GM19193 (cell line): ENCODE results near the gene ZNF835.

Source experiments
- POLR2A ChIP-seq: IDR thresholded peaks from 4 replicates; pipeline ENCODE4 v1.6.1; 2011; ENCODE audit not compliant: insufficient read depth, insufficient read length; ENCODE audit errors: extremely low read depth

The ZNF835 gene

DNA sequence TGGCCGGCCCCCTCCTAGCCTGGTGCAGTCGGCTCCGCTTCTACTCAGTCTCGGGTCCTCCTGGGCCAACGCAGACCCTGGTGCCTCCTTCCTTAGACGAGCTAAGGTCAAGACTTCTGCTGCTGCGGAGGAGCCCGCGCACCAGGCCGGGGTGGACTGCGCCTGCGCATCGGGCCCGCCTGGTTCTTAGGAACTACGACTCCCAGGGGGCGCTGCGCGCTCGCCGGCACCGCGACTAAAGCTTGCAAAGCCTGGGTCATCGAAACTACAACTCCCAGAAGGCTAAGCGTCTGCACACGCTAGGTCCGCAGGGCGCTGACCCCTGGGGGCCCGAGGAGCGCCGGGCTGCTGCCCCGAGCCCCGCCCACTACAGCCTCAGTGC is at the start of gene ZNF835:
Gene ZNF835 (minus strand): TSS at position 145 of the 382 bp plus-strand sequence. CDS start 6,559 bp downstream, outside the sequence.
- no peak for TF ChIP-seq POLR2A

DNA sequence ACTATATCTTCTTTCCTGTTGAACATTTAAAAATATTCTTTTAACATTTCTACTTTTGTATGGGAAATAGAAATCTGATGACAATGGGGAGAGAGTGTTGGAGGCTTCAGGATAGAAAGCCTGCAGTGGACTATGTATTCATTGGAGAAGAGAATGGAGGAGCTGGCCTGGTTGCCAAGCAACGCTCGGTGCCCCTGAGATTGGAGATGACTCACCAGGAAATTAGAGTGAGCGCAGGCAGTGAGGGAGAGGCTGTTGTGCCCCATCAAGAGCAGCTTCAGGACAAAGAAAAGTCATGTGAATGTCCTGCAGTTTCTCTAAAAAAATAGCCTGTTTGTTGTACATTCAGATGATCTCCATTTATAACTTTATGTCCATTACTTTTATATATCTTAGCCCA is 48.7 kb upstream of the ZNF835 start:
- no peak for TF ChIP-seq POLR2A

DNA sequence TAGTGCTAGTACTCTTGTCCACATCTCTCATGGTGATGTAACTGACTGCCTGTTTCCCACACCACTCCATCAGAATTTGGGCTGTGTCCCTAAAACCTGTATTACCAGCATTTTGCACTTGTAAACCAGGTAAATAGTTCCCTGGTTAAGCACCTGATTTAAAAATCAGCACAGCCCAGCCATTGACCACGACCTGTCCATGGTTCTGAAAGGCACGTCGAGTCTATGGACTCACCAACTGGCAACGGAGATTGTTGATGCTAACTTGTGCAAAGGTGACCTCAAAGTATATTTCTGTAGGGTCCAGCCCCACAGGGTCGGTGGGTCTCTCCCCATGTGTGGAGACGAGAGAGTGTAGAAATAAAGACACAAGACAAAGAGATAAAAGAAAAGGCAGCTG is 46.7 kb upstream of the ZNF835 start:
- TF ChIP-seq POLR2A = no peak

DNA sequence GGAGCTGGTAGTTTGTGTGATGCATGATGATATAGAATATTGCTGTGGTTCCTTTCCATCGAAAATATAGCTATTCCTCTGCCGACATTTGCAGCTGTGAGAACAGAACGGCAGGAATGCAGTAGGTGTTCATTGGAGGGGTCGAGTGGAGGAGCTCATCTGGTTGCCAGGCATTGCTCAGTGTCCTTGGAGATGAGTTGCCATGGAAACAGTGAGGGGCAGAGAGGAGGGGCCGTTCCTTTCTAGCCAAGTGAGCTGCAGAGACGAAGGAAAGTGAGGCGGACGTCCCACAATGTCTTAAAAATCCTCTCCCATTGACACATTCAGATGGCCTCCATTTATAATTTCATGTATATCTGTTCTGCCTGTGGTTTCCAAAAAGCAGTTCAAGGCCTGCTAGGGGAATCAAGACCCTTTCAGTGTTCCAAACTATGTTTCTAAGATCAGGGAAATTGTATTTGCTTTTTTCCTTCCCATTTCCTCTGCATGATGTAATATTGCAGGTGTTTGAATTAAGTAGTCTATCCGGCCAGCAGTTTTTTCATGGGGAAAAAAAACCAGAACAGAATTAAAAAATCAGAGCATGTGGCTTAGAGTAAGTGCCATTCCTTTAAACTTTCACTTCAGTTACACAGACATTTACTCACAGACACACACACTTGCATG is 41.2 kb upstream of the ZNF835 start:
- TF ChIP-seq POLR2A = no peak

DNA sequence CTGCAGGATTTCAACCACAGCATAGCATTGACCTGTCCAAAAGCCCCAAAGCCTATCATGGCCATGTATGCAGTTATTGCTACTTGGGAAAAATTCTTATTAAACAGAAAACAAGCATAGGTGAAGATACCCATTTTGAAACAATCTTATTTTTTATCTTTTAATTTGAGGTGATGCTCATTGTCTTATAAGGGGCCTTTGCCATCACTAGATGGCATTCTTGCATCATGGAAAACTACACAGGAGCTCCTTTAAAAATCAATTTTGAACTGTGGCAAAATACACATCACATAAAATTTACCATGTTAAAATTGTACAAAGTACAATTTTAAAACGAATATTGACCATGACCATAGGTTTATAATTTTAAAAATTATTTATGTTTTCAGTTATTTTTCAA is 38.9 kb upstream of the ZNF835 start:
- no peak for TF ChIP-seq POLR2A

DNA sequence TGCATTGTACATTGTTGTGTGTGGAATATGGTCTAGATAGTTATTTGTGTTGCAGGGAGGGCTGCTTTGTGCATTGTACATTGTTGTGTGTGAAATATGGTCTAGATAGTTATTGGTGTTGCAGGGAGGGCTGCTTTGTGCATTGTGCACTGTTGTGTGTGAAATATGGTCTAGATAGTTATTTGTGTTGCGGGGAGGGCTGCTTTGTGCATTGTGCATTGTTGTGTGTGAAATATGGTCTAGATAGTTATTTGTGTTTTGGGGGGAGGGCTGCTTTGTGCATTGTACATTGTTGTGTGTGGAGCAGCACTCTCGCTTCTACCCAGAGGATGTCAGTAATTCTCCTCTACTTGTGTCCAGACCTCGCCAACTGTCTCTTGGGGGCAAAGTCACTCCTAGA is 36.3 kb upstream of the ZNF835 start:
- TF ChIP-seq POLR2A = no peak

DNA sequence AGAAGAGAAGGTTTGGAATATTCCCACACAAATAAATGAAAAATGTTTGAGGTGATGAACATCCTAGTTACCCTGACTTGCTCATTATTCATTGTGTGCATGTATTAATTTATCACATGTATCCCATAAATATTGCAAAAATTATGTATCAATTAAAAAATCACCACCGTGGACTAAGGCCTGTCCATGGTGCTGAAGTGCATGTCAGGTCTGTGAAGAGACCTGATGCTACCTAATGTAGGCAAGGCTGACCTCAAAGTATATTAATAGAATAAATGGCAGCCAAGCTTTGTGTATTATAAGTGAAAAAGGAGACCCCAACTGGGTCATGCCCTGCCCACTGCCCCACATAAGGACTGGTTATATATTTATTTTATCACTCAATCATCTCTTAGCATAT is 34.4 kb upstream of the ZNF835 start:
- TF ChIP-seq POLR2A = no peak

DNA sequence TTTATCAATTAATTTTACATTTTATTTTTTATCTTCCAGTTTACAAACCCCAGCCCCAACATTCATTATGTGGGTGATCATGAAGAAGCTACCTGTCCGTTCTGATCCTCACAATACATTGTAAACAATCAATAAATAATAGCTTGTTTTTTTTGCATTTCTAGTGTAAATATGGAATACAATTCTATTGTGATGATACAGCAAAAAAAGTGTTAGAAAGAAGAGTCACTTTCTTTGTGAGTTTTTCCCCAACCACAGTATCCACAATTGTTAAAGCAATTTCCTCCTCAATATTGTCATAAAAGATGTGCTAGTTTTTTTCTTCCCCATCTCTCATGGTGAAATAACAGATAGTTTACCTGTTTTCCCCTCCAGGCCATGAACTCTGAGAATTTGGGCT is 30.3 kb upstream of the ZNF835 start:
- no peak for TF ChIP-seq POLR2A

DNA sequence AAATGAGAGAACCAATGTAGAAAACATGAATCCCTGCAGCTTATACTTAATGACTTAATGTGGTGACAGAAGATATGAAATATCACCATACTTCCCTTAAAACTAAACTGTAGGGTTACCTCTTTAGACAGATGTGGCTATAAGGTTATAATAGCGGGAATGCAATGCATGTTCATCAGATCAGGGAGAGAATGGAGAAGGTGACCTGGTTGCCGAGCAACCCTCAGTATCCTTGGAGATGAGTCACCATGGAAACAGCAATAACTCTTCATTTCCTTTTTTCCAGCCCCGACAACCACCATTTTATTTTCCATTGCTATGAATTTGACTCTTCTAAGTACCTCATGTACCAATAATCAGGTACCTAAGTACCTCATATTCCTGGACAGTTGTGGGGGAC is 28.0 kb upstream of the ZNF835 start:
- no peak for TF ChIP-seq POLR2A

DNA sequence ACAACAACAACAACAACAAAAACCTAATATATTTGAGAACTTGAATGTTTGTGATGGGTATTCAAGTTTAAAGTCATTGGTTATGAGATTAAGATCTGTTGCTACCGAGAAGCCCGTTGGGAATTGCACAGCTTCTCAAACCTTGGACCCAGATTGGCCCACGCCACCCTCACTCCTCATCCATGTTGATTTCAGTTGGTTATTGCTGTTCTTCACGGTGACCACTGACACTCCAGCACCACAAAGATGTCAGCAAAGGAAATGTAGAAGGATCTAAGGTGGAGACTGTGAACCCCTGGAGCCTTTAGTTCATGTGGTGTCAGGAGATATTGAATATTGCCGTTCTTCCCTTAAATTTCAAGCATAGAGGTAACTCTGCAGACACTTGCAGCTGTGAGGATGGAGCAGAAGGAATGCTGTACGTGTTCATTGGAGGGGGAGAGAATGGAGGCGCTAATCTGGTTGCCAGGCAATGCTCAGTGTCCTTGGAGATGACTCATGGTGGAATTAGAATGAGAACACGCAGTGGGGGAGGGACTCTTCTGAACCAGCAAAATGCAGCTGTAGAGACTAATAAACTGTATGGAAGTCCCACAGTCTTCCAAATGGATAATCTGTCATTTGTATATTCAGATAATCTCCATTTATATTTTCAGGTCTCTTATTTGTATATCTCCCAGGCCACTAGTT is 20.8 kb upstream of the ZNF835 start:
- TF ChIP-seq POLR2A = no peak

DNA sequence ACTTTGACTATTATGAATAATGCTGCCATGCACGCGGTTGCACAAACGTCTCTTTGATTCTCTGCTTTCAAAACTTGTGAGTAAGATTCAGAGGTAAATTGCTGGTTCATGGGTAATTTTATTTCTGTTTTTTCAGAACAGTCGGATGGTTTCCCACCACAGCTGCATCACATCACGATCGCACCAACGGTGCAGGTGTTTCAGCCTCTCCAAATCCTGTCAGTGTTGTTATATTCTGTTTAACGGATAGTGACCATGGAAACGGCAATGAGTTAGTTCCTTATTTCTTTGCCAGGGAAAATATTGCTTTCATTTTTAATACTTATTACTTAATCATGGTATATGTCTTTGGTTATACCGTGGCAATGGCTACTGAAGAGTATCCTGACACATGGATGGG is 19.1 kb upstream of the ZNF835 start:
- no peak for TF ChIP-seq POLR2A

DNA sequence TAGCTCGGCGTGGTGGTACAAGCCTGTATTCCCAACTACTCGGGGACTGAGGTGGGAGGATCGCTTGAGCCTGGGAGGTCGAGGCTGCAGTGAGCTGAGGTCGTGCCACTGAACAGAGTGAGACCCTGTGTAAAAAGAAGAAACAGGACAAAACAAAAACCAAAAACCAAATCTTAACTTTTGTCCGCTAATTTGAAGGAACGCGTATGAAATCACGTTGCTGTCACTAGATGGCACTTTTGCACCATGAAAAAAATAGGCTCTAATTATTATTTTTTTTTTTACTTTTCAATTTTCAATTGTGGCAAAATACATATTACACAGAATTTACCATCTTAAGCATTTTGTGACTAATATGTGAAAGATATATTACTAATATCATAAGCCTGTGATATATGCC is 17.6 kb upstream of the ZNF835 start:
- TF ChIP-seq POLR2A = no peak

DNA sequence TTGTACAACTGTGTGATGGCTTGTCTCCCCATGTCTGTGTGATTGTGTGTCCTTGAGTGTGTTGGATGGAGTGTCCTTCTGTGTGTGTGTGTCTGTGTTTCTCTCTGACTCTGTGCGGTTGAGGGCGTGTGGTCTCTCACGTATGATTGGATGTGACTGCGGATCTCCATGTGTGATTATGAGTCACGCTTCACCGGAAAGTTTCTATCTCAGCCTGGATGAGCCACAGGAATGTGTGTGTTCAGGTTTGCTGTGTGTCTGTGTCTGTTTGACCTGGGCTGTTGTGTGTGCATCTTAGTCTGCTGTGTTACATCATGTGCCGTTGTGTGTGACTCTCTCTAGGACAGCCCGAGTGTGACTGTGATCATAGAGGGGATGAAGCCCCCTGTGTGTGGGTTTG is 15.5 kb upstream of the ZNF835 start:
- TF ChIP-seq POLR2A = no peak

DNA sequence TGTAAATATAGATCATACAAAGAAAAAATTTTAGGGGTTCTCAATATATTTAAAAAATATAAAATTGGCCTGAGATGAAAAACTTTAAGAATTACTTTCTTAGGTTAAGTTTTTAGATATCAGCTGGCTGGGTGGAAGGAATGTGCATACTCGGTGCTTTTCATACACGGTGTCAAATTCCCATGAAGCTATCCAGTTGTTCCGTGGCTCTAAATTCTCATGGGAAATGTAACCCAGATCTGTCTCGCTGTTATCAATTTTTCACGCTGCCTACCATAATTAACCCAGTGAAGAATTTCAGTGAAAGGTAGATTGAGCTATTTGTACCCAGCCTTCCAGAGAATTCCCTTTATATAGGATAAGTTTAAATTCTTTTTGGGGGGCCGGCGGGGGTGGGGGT is 11.6 kb upstream of the ZNF835 start:
- no peak for TF ChIP-seq POLR2A

DNA sequence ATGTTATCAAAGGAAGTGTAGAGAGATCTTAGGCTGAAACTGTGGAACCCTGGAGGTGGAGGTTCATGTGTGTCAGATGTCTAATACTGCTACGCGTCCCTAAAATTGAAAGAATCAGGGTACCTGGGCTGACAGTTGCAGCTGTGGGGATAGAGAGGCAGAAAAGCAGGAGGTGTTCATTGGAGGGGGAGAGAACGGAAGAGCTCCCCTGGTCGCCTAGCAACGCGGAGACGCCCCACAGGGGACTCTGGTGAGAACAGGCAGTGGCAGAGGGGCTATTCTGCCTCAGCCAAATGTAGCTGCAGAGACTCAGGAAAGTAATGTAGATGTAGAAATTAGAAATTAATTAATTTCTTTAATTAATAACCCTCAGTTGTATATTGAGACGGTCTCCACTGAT is 10.1 kb upstream of the ZNF835 start:
- TF ChIP-seq POLR2A = no peak

DNA sequence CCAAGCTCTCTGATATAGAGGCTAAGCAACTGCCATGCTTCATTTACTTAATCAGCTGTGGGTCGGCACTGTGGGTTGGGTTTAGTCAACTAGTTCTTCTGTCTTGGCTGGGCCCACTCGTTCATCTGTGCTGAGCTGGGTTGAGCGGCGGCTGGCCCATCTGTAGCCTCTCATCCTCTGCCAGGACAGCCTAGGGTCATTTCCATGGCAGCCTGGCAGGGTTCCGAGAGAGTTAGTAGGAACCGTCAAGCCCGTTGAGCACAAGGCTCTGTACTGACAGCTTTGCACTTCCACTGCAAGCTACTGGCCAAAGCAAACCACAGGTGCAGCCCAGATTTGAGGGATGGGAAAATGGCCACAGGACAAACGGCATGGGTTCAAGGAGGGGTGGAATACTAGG is 6.6 kb upstream of the ZNF835 start:
- no peak for TF ChIP-seq POLR2A
